Stimulated activated CD4-positive, alpha-beta T cell treated with anti-CD3 and anti-CD28 coated beads, Interleukin-12 subunit alpha, Interleukin-12 subunit beta, amount 100 ng/mL, for 48 hours (primary cell): ENCODE results near the gene RALGAPB.
A peak's percentile ranks its signal among the peaks of the same experiment; 100 is the strongest.
"Not testable (repeated sequence)": the region's sequence is repeated elsewhere in the genome, so short reads cannot be mapped to it uniquely, and the experiment has no call there.

Experiments used
- DNase-seq, 3 donors: peaks; one replicate each; pipeline ENCODE4 v3.0.0-alpha.2; 2020; ENCODE audit warnings: low read depth in 2 of 3, low spot score in 1 of 3

The RALGAPB gene

DNA sequence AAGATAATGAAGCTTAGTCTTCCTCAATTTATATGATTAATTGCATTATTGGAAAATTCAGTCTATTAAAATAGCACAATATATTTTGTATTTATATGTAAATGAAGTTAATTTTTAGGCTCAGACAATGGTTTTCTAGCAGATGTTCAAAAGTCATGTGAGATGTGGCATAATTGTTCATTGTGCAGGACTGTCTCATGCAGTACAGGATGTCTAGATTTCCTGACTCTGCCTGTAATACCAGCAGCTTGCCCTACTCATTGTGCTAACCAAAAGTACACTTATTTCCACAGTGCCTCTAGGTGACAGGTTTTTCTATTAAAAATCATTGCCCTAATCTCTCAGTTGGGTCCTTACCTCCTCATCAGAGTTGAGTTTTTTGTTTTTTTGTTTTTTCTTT is 12.4 kb downstream of the RALGAPB start:
- DNase-seq = no peak

DNA sequence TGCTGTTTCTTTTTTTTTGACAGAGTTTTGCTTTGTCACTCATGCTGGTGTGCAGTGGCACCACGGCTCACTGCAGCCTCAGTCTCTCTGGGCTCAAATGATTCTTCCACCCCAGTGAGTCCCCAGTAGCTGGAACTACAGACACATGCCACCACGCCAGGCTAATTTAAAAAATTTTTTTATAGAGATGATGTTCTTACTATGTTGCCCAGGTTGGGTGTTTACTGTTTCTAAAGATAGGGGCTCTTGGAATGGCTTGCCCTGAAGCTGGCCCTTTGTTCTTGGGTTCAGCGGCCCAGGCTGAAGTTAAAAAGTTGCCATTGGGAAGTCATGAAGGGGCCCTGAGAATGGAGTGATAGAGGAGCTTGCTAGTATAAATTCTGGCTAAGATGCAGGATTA is 16.5 kb downstream of the RALGAPB start:
- DNase-seq = no peak

DNA sequence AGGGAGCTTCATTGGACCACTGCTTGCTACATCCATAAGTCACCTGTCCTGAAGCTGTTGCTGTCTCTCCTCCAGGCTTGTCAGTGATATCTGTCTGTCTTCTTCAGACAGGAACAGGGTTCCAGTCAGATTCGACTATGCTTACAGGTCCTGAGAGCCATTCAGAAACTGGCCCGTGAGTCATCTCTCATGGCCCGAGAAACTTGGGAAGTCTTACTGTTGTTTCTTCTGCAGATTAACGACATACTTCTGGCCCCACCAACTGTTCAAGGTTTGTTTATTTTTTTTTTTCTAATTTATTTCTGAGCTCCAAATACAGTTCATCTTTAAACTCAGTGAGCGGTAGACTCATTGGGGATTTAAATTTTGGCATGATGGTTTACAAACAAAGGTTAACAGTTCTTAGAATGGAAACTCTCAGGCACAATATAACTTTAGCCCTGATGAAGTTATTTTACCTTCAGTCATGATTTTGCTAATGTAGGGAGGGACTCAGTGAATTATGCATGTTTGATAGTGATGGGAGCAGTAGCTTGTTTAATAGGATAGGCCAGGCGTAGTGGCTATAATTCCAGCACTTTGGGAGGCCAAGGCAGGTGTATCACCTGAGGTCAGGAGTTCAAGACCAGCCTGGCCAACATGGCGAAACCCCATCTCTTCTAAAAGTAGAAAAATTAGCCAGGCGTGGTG is 24.7 kb downstream of the RALGAPB start:
- DNase-seq = no peak

DNA sequence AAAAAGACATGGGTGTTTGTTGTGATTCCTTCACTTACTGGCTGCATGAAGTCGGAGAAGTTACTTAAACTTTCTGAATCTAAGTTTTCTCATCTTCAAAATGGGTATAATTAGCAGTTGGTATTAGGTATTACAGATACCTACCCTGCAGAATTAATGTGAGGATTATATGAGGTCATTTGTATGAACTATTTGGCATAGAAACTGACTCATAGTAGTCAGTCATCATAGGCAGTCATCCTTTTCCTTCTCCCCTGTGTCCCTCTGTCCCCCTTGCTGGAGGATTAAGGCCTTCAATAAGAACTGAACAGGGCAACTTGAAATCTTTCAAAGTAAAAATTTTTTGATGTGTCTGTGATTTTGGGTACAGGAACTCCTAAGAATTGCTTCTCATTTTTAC is 26.3 kb downstream of the RALGAPB start:
- DNase-seq = no peak

DNA sequence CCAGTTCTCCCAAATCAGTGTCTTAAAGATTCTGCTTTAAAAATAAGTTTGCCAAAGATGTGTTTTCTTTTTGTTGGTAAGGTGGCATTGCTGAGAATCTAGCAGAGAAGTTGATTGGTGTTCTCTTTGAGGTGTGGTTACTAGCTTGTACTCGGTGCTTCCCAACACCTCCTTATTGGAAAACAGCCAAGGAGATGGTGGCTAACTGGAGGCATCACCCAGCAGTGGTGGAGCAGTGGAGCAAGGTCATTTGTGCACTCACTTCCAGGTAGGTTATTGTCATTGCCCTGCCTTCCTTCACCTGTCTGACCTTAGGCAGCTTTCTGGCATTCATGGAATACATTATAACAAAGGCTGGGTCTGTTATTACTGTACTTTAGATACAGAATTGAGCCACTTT is 26.7 kb downstream of the RALGAPB start:
- no peak for DNase-seq

DNA sequence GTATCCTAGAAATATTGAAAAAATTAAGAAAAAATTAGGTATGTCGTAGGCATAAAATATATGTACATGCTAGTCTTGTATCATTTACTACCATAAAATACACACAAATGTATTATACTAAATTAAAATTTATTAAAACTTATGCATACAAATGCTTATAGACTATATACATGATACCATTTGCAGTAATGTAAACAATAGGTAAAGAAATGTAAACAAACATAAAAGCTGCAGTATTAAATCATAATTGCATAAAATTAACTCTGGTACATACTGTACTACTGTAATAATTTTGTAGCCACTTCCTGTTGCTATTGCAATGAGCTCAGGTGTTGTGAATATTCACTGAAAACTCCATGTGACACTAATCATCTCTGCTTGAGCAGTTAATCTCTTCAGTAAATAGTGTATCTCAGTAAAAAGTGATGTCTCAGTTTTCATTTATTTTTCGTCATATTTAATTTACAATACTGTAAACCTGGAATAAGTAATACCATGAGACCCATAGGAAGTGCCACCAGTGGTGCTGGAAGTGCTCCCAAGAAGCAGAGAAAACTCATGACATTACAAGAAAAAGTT is 29.3 kb downstream of the RALGAPB start:
- DNase-seq = no peak

DNA sequence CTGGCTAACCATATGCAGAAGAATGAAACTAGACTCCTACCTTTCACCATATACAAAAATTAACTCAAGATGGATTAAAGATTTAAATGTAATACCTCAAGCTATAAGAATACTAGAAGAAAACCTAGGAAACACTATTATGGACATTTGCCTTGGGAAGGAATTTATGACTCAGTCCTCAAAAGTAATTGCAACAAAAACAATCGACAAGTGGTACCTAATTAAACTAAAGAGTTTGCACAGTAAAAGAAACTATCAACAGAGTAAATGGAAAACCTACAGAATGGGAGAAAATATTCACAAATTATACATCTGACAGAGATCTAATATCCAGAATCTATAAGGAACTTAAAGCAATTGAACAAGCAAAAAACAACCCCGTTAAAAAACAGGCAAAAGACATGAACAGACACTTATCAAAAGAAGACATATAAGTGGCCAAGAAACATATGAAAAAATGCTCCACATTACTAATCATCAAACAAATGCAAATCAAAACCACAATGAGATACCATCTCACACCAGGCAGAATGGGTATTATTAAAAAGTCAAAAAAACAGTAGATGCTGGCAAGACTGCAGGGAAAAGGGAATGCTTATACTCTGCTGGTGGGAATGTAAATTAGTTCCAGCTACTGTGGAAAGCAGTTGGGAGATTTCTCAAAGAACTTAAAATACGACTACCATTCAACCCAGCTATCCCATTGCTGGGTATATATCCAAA is 31.9 kb downstream of the RALGAPB start:
- DNase-seq = no peak

DNA sequence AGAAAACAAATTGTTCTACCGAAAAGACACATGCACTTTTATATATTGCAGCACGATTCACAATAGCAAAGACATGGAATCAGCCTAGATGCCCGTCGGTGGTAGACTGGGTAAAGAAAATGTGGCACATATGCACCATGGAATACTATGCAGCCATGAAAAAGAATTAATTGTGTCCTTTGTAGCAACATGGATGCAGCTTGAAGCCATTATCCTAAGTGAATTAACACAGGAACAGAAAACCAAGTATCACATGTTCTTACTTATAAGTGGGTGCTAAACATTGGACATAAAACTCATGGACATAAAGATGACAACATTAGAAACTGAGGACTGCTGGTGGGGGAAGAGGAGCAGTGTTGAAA is 32.4 kb downstream of the RALGAPB start:
- DNase-seq = no peak

DNA sequence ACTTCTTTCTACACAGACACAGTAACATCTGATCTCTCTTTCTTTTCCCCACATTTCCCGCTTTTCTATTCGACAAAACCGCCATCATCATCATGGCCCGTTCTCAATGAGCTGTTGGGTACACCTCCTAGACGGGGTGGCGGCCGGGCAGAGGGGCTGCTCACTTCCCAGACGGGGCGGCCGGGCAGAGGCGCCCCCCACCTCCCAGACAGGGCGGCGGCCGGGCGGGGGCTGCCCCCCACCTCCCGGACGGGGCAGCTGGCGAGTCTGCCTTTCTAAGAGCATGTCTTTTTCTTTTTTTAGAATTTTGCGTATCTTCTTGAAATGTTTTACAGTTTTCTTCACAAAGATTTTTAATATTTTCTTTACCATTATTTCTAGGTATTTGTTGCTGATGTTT is 39.1 kb downstream of the RALGAPB start:
- not testable (repeated sequence) for DNase-seq

DNA sequence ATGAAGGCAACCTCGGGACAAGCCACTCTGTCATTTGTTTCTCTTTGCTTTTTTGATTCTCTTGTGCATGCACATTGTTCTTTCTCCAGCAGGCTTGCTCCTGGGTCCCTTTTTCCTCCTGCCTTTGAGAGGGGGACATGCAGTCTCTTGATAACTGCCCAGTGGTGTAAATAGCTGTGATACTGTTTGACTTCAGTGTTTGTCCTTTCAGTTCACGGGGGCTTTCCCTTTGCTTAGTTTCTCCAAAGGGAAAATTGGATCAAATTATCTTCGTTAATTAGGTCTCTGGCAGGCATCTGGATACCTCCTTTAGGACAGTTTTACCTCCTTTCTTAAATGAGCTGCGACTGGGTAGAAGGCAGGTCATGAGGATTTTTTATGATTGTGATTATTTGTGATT is 41.5 kb downstream of the RALGAPB start:
- DNase-seq = no peak

DNA sequence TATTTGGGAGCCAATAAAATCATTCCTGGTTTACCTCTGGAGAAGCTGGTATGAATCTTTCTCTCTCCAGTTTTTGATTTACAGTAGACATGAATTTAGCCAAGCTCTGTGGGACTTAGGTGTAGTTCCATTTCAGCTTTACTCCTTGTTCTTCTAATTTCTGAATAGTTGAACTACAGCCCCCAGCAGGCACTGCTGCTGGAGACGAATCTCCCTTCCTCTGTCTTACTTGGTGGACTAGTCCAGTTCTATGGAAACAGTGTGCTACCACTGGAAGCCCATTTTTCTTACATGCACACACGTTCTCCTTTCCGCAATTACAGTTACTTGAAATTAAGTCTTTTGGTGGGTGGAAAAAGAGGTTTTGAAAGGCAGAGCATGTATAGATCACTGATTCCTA is 42.3 kb downstream of the RALGAPB start:
- DNase-seq = no peak

DNA sequence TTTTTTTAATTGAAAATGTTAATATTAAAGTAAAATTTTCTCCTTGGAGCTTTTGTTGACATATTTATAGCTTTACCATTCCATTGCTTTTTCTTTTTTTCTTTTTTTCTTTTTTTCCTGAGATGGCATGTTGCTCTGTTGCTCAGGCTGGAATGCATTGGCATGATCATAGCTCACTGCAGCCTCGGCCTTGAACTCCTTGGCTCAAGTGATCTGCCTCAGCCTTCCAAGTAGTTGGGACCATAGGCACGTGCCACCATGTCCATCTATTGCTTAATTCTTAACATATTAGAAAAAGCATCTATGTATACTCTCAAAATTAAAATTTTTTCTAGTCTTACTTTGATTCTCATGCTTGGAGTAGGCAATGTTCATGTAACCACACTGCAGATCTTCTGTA is 43.0 kb downstream of the RALGAPB start:
- no peak for DNase-seq

DNA sequence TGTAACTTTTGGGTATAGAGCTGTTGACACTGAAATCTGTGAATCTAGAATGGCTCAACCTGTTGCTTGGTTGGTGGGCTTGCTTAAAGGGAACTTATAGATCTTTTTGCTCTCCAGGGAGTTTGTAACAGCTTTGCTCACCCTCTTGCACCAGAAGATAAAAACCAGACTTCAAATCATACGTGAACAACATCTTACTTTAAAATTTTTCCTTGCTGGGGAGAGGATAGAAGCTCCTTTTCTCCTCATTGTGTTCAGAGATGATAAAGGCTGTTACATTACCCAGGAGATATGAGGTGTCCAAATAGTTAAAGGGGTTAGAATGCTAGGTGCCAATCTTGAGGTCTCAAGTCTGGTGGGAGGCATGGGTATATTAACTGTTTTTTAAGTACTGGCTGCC is 46.8 kb downstream of the RALGAPB start:
- DNase-seq = no peak

DNA sequence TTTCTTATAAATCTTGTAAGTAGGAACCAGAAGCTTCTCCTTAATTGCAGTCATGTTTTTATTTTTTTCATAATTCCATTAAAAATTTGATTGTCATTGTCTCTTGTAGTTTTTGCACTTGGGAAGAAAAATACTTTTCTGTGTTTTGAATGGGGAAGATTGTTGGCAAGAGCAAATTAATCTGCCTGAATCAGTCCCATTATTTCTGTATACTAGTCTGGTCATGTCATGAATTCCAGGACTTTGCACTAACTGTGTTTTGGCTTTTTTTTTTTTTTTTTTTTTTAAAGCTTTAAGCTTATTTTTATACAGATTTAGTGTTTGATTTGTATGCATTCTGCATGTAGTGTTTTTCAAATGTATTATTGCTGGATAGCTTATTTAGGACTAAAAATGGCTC is 47.6 kb downstream of the RALGAPB start:
- no peak for DNase-seq

DNA sequence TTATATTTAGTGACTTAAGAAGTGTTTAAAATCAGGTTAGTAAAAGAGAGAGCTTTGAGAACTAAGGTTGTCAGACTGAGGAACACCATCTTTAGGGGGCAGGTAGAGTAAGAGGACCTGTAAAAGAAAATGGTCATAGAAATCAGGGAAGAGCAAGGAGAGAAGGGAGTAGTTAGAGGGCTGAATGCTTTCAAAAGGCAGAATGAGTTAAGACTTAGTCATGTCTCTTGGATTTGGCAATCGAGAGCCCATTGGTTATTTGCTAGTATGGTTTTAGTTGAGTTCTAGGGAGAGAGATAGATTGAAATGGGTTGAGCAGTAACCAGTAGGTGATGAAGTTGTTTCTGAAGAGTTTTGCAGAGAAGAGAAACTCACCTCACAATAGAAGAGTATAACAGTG is 51.1 kb downstream of the RALGAPB start:
- no peak for DNase-seq

DNA sequence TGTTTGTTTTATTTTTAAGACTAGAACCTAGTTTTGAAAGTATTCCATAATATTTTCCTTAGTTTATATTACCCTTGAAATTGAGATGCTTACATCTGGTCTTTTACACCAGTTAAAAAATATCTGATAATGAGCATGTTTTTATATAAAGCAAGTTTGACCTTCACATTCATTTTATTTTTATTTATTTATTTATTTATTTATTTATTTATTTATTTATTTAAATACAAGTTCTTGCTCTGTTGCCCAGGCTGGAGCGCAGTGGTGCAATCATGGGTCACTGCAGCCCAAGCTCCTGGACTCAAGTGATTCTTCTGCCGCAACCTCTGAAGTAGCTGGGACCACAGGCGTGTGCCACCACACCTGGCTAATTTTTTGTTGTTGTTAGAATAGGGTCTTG is 55.5 kb downstream of the RALGAPB start:
- DNase-seq = no peak

DNA sequence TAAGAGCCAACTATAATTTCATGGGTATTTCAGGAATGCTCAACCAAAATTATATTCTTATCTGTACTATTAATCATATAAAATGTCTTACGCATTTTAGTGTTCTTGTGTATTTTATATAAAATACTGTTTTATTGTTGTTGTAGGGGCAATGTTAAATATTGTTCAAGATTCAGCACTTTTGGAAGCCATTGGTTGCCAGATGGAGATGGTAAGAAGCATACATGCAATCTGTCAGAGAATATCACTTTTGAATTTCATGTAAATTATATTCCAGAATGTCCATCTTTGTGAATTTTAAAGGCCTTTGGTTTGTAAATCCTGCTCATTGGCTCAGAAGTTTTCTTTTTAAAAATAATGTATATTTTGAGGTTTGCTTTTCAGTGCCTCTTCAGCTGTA is 58.4 kb downstream of the RALGAPB start:
- no peak for DNase-seq

DNA sequence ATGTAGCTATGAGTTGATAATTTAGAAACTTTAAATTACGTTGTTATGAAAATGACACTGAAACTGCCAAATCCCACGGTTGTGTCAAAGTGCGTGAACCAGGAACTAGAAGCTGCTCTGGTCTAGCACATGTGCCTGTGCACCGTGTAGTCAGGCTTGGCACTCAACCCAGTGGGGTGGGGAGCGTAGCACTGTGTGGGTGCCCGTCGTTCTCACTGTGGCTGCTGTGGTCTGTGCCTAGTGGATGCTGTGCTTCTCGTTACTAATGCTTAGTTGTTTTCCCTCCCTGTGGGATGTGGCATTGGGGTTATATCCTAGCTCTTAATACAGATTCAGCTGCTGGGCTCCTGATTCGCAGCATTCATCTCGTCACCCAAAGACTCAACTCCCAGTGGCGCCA is 62.1 kb downstream of the RALGAPB start:
- peak in 1 of 3 donors; percentile 7 for DNase-seq

DNA sequence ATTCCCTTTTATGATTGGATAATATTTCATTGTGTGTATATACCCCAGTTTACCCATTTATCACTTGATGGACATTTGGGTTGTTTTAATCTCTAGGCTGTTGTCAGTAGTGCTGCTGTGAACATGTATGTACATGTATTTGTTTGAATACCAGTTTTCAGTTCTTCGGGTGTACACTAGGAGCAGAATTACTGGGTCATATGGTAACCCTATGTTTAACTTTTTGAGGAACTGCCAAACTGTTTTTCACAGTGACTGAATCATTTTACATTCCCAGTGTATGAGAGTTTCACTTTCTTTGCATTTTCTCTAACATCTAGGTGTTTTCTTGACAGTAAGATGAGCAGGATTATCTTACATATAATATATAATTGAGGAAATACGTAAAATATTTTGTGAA is 63.7 kb downstream of the RALGAPB start:
- DNase-seq = no peak

DNA sequence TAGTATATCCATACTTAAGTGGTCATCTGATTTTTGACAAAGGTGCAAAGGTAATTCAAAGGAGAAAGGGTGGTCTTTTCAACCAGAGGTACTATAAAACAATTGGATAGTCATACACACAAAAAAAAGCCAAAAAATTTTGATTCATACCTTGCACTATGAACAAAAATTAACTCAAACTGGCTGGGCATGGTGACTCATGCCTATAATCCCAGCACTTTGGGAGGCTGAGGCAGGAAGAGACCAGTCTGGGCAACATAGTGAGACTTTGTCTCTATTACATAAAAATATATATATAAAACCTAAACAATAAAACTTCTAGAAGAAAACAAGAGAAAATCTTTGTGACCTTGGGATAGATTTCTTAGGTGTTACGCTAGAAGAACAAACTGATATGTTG is 64.5 kb downstream of the RALGAPB start:
- no peak for DNase-seq

DNA sequence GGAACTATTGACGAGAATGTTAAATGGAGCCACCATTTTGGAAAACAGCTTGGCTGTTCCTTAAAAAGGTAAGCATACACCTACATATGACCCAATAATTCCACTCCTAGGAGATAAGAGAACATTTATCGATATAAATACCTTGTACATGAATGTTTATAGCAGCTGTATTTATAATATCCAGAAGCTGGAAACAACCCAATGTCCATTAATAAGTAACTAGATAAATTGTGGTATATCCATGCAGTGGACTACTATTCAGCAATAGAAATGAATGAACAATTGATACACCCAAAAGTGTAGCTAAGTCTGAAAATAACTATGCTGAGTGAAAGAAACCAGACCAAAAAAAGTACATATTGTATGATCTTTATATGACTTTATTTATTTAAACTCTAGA is 66.1 kb downstream of the RALGAPB start:
- DNase-seq = no peak

DNA sequence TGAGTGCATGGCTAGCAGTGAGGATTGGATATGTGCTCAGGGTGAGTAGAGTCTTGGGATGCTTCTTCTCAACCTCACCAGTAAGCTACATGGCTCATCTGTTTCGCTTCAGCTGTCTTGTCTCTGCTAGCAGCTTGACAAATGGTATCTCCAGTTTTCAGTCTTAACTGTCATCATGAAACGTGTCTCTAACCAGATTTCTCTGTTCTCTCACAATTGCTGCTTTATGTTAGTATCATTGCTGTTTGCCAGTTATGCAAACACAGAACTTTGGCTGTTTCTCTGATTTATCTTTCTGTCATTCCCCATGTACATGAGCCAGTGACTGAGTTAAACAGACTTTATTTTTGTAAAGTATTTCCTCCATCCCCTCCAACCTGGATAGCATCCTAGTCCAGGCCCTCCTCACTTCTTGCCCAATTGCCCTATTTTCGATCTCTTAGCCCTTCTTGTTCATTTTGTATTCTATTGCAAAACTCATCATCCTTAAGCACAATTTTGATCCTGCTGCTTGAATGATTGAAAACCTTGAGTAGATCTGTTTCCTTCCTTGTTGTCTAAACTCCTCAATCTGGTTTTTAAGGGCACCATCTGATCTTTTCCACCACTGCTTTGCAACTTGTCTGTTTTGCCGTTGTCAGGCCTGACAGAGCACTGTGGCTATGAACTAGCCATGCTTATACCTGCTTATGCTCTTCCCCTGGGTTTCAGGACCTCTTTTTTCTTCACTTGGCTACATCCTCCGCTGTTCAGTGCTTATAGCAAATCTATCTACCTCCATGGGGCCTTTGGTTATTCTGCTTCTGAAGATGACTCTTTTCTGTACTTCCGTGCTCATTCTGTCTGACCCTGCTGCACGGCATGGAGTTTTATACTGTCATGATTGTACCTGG is 70.6 kb downstream of the RALGAPB start:
- DNase-seq = no peak
